WTC11 (cell line): ENCODE results near the gene ZNF888.
"Not testable (repeated sequence)": the region's sequence is repeated elsewhere in the genome, so short reads cannot be mapped to it uniquely, and the experiment has no call there.

Experiments
- ATF3 ChIP-seq: sonication (generic); formaldehyde crosslinking; conservative IDR thresholded peaks from 2 replicates; pipeline ENCODE4 v1.8.1; 2022; ENCODE audit warnings: mild to moderate bottlenecking, missing genetic modification reagents
- CBFB ChIP-seq: sonication (generic); formaldehyde crosslinking; IDR thresholded peaks from 2 replicates; pipeline ENCODE4 v1.8.1; 2022; ENCODE audit warnings: mild to moderate bottlenecking, low read depth, missing genetic modification reagents
- CTCF ChIP-seq: fragments of 200-600 bp; IDR thresholded peaks from 2 replicates; pipeline ENCODE4 v1.8.0; 2022; ENCODE audit warnings: antibody characterized with exemption
- GABPB1 ChIP-seq: sonication (generic); formaldehyde crosslinking; IDR thresholded peaks from 2 replicates; pipeline ENCODE4 v1.8.1; 2023; ENCODE audit warnings: mild to moderate bottlenecking, missing genetic modification reagents
- MAX ChIP-seq: sonication (generic); formaldehyde crosslinking; IDR thresholded peaks from 2 replicates; pipeline ENCODE4 v1.8.0; 2022; ENCODE audit warnings: mild to moderate bottlenecking, missing genetic modification reagents
- MXD4 ChIP-seq: fragments of 250-450 bp; sonication (Bioruptor Pico); IDR thresholded peaks from 2 replicates; pipeline ENCODE4 v1.8.0; 2021; ENCODE audit warnings: mild to moderate bottlenecking, moderate library complexity, borderline replicate concordance
- MYBL2 ChIP-seq: sonication (generic); formaldehyde crosslinking; IDR thresholded peaks from 2 replicates; pipeline ENCODE4 v1.8.1; 2023; ENCODE audit warnings: mild to moderate bottlenecking, moderate library complexity, missing genetic modification reagents
- SP1 ChIP-seq: sonication (generic); formaldehyde crosslinking; conservative IDR thresholded peaks from 2 replicates; pipeline ENCODE4 v1.8.1; 2022; ENCODE audit warnings: missing genetic modification reagents
- ZBTB21 ChIP-seq: sonication (generic); formaldehyde crosslinking; IDR thresholded peaks from 2 replicates; pipeline ENCODE4 v1.8.1; 2023; ENCODE audit warnings: mild to moderate bottlenecking, missing genetic modification reagents, borderline replicate concordance
- ZNF219 ChIP-seq: sonication (generic); formaldehyde crosslinking; IDR thresholded peaks from 2 replicates; pipeline ENCODE4 v1.8.0; 2023; ENCODE audit warnings: missing genetic modification reagents, mild to moderate bottlenecking, borderline replicate concordance
- ZNF263 ChIP-seq: sonication (generic); formaldehyde crosslinking; IDR thresholded peaks from 2 replicates; pipeline ENCODE4 v1.8.1; 2022; ENCODE audit warnings: low read depth, mild to moderate bottlenecking, moderate library complexity, missing genetic modification reagents

GRCh38 chr19:52868031-52868430 lies 55.2 kb downstream of the ZNF888 start:
- TF ChIP-seq SP1 (CRISPR knock-in tag); ZNF263 (CRISPR knock-in tag); ATF3; CTCF; MXD4; MYBL2 (CRISPR knock-in tag); CBFB; ZNF219 (CRISPR knock-in tag); MAX (CRISPR knock-in tag); GABPB1; ZBTB21: not testable (repeated sequence)
